Peyer's patch (tissue), 4 donors: ENCODE results near the gene HCFC1R1. TPM values are rescaled to one million over a fixed set of nuclear protein-coding genes. Genes with fewer than 3 reads are reported as not detected.
"Not testable (repeated sequence)": the region's sequence is repeated elsewhere in the genome, so short reads cannot be mapped to it uniquely, and the experiment has no call there.

Experiments
- DNase-seq, 3 donors: peaks; one replicate each; pipeline ENCODE4 v3.0.0-alpha.2; 2017 to 2019
- H3K27ac ChIP-seq, 4 donors: fragments of 200-600 bp; sonication (generic); one replicate each; pipeline ENCODE4 v1.5.1; 2016 to 2019
- H3K27me3 ChIP-seq, 2 donors: fragments of 200-600 bp; sonication (generic); one replicate each; pipeline ENCODE4 v1.5.1; 2019
- H3K36me3 ChIP-seq, 3 donors: fragments of 200-600 bp; sonication (generic); one replicate each; pipeline ENCODE4 v1.5.1; 2016 to 2019
- H3K4me1 ChIP-seq, 4 donors: fragments of 200-600 bp; sonication (generic); one replicate each; pipeline ENCODE4 v1.5.1; 2016 to 2019
- H3K4me3 ChIP-seq, 4 donors: fragments of 200-600 bp; sonication (generic); 1 replicate in 3 of 4; 2 replicates in 1 of 4; pipeline ENCODE4 v1.5.1; 2016 to 2019; ENCODE audit warnings: mild to moderate bottlenecking in 1 of 4
- H3K9me3 ChIP-seq, 4 donors: fragments of 200-600 bp; sonication (generic); one replicate each; pipeline ENCODE4 v1.5.1; 2016 to 2019; ENCODE audit warnings: mild to moderate bottlenecking in 1 of 4
- CTCF ChIP-seq, 6 experiments: fragments of 450-650 bp in 4 of 6; fragments of 200-600 bp in 2 of 6; sonication (generic) in 1 of 6; IDR thresholded peaks; one replicate each; pipeline ENCODE4 v1.5.1; 2017 to 2019; ENCODE audit warnings: antibody characterized with exemption in 6 of 6, mild to moderate bottlenecking in 3 of 6, moderate library complexity in 1 of 6
- POLR2A ChIP-seq, 2 donors: fragments of 450-650 bp; IDR thresholded peaks; one replicate each; pipeline ENCODE4 v1.5.1; 2017; ENCODE audit warnings: antibody characterized with exemption in 2 of 2, mild to moderate bottlenecking in 2 of 2, moderate library complexity in 2 of 2
- total RNA-seq, 4 donors: library from RNA; depleted of rRNA; stranded (reverse); fragments of >200 nt; gene quantifications; one replicate each; pipeline ENCODE4 v1.1.0, GENCODE V29; 2016

Gene HCFC1R1
- total RNA-seq, 4 donors from 2014 or later = 14.0 to 38.0 (median 34.1) TPM

- Histone ChIP-seq H3K4me1 (peaks cover 4 to 24% (median 14%) of the 10 kb centered on the region in 4 donors), H3K4me3 (peak overlapping the region; percentile 80 to 96 (median 88)), H3K27me3 (no peaks in the 10 kb centered on the region), H3K9me3 (no peaks in the 10 kb centered on the region), H3K27ac (peak overlapping the region; percentile 75 to 92 (median 85)), H3K36me3 (no peaks in the 10 kb centered on the region)
- DNase-seq = peak; percentile 73 to 89 (median 78)
- TF ChIP-seq POLR2A (IDR thresholded peaks at IDR 0.05) = peak in 1 of 2 donors; percentile 12
- TF ChIP-seq CTCF (IDR thresholded peaks at IDR 0.05) = peak in 2 of 6 experiments; percentile 5 to 26
Measured at GRCh38 chr16:3058139-3059030, 34.6 kb upstream of the HCFC1R1 start.

GRCh38 chr16:3057181-3058138, 33.7 kb upstream of the HCFC1R1 start:
- Histone ChIP-seq H3K4me3 (peak overlapping the region; percentile 80 to 96 (median 88)), H3K9me3 (no peaks in the 10 kb centered on the region), H3K27ac (peak overlapping the region in 2 of 4 donors; percentile 91 to 92), H3K36me3 (no peaks in the 10 kb centered on the region), H3K27me3 (no peaks in the 10 kb centered on the region), H3K4me1 (peaks cover 4 to 24% (median 13%) of the 10 kb centered on the region in 4 donors)
- TF ChIP-seq POLR2A (IDR thresholded peaks at IDR 0.05) = no peak
- no peak for TF ChIP-seq CTCF (IDR thresholded peaks at IDR 0.05)
- no peak for DNase-seq

- no peak for DNase-seq
- peaks cover 4 to 24% (median 13%) of the 10 kb centered on the region in 4 donors for H3K4me1 ChIP-seq
- H3K36me3 ChIP-seq = no peaks in the 10 kb centered on the region
- H3K27ac ChIP-seq = no peak overlapping the region
- no peaks in the 10 kb centered on the region for H3K9me3 ChIP-seq
- H3K4me3 ChIP-seq = no peak overlapping the region
- no peaks in the 10 kb centered on the region for H3K27me3 ChIP-seq
- TF ChIP-seq POLR2A (IDR thresholded peaks at IDR 0.05) (no peak), CTCF (IDR thresholded peaks at IDR 0.05) (no peak)
Measured at GRCh38 chr16:3056336-3057180, 32.8 kb upstream of the HCFC1R1 start.

GRCh38 chr16:3055734-3056115, 32.0 kb upstream of the HCFC1R1 start:
- not testable (repeated sequence) for H3K9me3 ChIP-seq, DNase-seq, H3K27me3 ChIP-seq, H3K36me3 ChIP-seq, H3K4me3 ChIP-seq
- Histone ChIP-seq H3K4me1 (peaks cover 4 to 24% (median 13%) of the 10 kb centered on the region in 4 donors), H3K27ac (peak overlapping the region in 2 of 4 donors; percentile 39 to 46)

- no peak for DNase-seq
- Histone ChIP-seq H3K27me3 (peaks cover 0 to 3% of the 10 kb centered on the region in 2 donors), H3K27ac (peak overlapping the region in 2 of 4 donors; percentile 39 to 46), H3K4me3 (no peak overlapping the region), H3K36me3 (no peaks in the 10 kb centered on the region), H3K4me1 (peaks cover 4 to 24% (median 13%) of the 10 kb centered on the region in 4 donors), H3K9me3 (no peaks in the 10 kb centered on the region)
- TF ChIP-seq POLR2A (IDR thresholded peaks at IDR 0.05) (no peak), CTCF (IDR thresholded peaks at IDR 0.05) (no peak)
Measured at GRCh38 chr16:3054965-3055733, 31.4 kb upstream of the HCFC1R1 start.

- H3K36me3 ChIP-seq, H3K4me3 ChIP-seq, H3K9me3 ChIP-seq, DNase-seq, H3K27me3 ChIP-seq, H3K27ac ChIP-seq: not testable (repeated sequence)
- peaks cover 0 to 18% (median 5%) of the 10 kb centered on the region in 4 donors for H3K4me1 ChIP-seq
Measured at GRCh38 chr16:3053330-3053710, 29.6 kb upstream of the HCFC1R1 start.

GRCh38 chr16:3052571-3053329, 29.0 kb upstream of the HCFC1R1 start:
- Histone ChIP-seq H3K27me3 (peaks cover 0 to 11% of the 10 kb centered on the region in 2 donors), H3K4me1 (peaks cover 0 to 12% (median under 1%) of the 10 kb centered on the region in 4 donors)
- not testable (repeated sequence) for H3K27ac ChIP-seq, H3K9me3 ChIP-seq, H3K36me3 ChIP-seq, DNase-seq, H3K4me3 ChIP-seq
